Ascending aorta (tissue), 2 donors: ENCODE results near the gene STAM. TPM values are rescaled to one million over a fixed set of nuclear protein-coding genes. Genes with fewer than 3 reads are reported as not detected.

Experiments
- DNase-seq, 2 donors: peaks; one replicate each; pipeline ENCODE4 v3.0.0-alpha.2; 2019; ENCODE audit warnings: low spot score in 2 of 2
- H3K27ac ChIP-seq, 2 donors: fragments of 200-600 bp; sonication (generic); one replicate each; pipeline ENCODE4 v1.5.1; 2016 to 2017; ENCODE audit warnings: mild to moderate bottlenecking in 1 of 2
- H3K27me3 ChIP-seq: fragments of 200-600 bp; sonication (generic); one replicate; pipeline ENCODE4 v1.5.1; 2017
- H3K36me3 ChIP-seq, 2 donors: fragments of 200-600 bp; sonication (generic); one replicate each; pipeline ENCODE4 v1.5.1; 2016
- H3K4me1 ChIP-seq, 2 donors: fragments of 200-600 bp; sonication (generic); one replicate each; pipeline ENCODE4 v1.5.1; 2016 to 2017; ENCODE audit warnings: mild to moderate bottlenecking in 1 of 2
- H3K4me3 ChIP-seq, 2 donors: fragments of 200-600 bp; sonication (generic); one replicate each; pipeline ENCODE4 v1.5.1; 2016 to 2017; ENCODE audit warnings: mild to moderate bottlenecking in 1 of 2
- H3K9me3 ChIP-seq, 2 donors: fragments of 200-600 bp; sonication (generic); one replicate each; pipeline ENCODE4 v1.5.1; 2016
- CTCF ChIP-seq, 3 experiments: fragments of 200-600 bp in 2 of 3; fragments of 450-650 bp in 1 of 3; sonication (generic) in 2 of 3; IDR thresholded peaks; one replicate each; pipeline ENCODE4 v1.5.1; 2016 to 2019; ENCODE audit warnings: antibody characterized with exemption in 3 of 3, mild to moderate bottlenecking in 1 of 3, moderate library complexity in 1 of 3
- intact Hi-C: fragments of 100-400 bp; cut with DNase I; formaldehyde crosslinking; loops from one replicate; pipeline ENCODE4 v1.15.1; 2023
- total RNA-seq: library from RNA; depleted of rRNA; stranded (reverse); fragments of >200 nt; gene quantifications from one replicate; pipeline ENCODE4 v1.1.0, GENCODE V29; 2016

The STAM gene
- total RNA-seq, 1 donor from 2014 or later: 1.5 TPM

- no peak for DNase-seq
- intact Hi-C loops: loop anchor here (10.0 kb wide), 1 partner anchor 845 kb away; no protein-coding TSS in a partner anchor
- H3K9me3 ChIP-seq: no peaks in the 10 kb centered on the region
- TF ChIP-seq CTCF (IDR thresholded peaks at IDR 0.05): no peak
- no peak overlapping the region for H3K27ac ChIP-seq
- H3K4me1 ChIP-seq: peaks cover 4 to 7% of the 10 kb centered on the region in 2 donors
- no peaks in the 10 kb centered on the region for H3K36me3 ChIP-seq
- H3K4me3 ChIP-seq: no peak overlapping the region
- no peaks in the 10 kb centered on the region for H3K27me3 ChIP-seq
Measured at GRCh38 chr10:17669185-17669872, 25.4 kb downstream of the STAM start.

DNA sequence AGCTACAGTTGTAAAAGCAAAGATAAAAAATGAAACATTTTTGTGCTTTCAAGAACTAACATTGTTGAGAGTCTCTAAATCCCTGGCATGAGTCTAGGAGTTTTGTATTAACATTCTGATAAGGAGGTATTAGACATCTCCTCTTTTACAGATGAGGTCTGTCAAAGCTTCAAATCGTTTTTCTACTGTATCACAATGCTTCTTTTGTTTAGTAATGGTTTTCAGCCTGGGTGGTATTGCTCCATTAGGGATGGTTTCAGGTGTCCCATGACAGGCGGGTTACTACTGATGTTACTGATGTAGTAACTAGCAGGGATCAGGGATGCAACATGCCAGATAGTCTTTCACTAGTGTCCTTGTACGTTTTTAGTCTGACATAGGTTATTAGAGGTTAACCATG lies 27.4 kb downstream of the STAM start:
- peaks cover under 1 to 3% of the 10 kb centered on the region in 2 donors for H3K4me1 ChIP-seq
- no peak overlapping the region for H3K27ac ChIP-seq
- DNase-seq: no peak
- H3K4me3 ChIP-seq: no peak overlapping the region
- no peak for TF ChIP-seq CTCF (IDR thresholded peaks at IDR 0.05)
- intact Hi-C loops: no loop called here
- H3K36me3 ChIP-seq: no peaks in the 10 kb centered on the region
- H3K27me3 ChIP-seq: no peaks in the 10 kb centered on the region
- H3K9me3 ChIP-seq: no peaks in the 10 kb centered on the region

- intact Hi-C loops: no loop called here
- Histone ChIP-seq H3K27ac (no peak overlapping the region), H3K27me3 (no peaks in the 10 kb centered on the region), H3K9me3 (no peaks in the 10 kb centered on the region), H3K4me3 (no peak overlapping the region), H3K4me1 (no peaks in the 10 kb centered on the region), H3K36me3 (no peaks in the 10 kb centered on the region)
- no peak for DNase-seq
- TF ChIP-seq CTCF (IDR thresholded peaks at IDR 0.05): no peak
Measured at GRCh38 chr10:17673471-17674061, 29.6 kb downstream of the STAM start.

DNA sequence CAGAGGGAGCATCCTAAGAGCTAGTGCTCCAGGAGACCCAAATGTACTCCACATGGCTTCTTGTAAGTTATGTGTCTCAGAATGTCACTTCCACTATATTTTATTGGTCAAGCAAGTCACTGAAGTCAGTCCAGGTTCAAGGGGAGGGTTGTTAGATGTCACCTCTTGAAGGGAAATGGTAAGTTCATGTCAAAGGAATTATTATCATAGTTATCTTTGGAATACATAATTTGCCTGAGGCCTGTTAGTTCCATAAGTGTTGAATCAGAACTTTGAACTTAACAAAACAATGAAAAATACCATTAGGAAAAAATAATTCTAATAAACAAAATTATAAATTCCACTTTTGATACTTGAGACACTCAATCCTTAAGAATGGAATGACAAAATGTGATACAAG lies 30.6 kb downstream of the STAM start:
- H3K4me1 ChIP-seq: no peaks in the 10 kb centered on the region
- intact Hi-C loops: no loop called here
- no peaks in the 10 kb centered on the region for H3K9me3 ChIP-seq
- H3K27me3 ChIP-seq: no peaks in the 10 kb centered on the region
- DNase-seq: no peak
- no peaks in the 10 kb centered on the region for H3K36me3 ChIP-seq
- no peak overlapping the region for H3K27ac ChIP-seq
- H3K4me3 ChIP-seq: no peak overlapping the region
- no peak for TF ChIP-seq CTCF (IDR thresholded peaks at IDR 0.05)

DNA sequence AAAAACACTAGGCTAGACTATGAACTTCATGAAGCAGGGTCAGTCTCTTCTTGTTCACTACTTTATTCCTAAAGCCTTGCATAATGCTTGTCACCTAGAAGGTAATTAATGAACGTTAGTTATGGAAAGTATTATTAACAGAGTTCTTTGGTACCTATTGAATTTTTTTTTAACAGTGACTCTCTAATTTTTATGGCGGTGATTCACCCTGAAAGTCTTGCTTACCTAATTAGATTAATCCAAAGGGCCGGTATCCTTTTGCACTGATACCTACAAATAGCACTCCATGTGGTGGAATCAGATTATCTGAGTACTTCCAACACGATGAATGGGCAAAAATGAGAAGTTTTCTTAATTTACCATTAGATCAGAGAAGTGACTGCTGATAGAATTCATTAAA lies 31.7 kb downstream of the STAM start:
- no peak overlapping the region for H3K27ac ChIP-seq
- no peaks in the 10 kb centered on the region for H3K4me1 ChIP-seq
- intact Hi-C loops: no loop called here
- no peaks in the 10 kb centered on the region for H3K36me3 ChIP-seq
- DNase-seq: no peak
- H3K27me3 ChIP-seq: no peaks in the 10 kb centered on the region
- TF ChIP-seq CTCF (IDR thresholded peaks at IDR 0.05): no peak
- no peak overlapping the region for H3K4me3 ChIP-seq
- H3K9me3 ChIP-seq: no peaks in the 10 kb centered on the region
